GM19438 (cell line): ENCODE data around the gene ZNF35.
"Not testable (repeated sequence)": the region's sequence is repeated elsewhere in the genome, so short reads cannot be mapped to it uniquely, and the experiment has no call there.

ENCODE experiments used
- ATAC-seq: cut with Tn5 transposase; IDR thresholded peaks from one replicate; pipeline ENCODE4 v1.9.1; 2021; ENCODE audit warnings: low read depth; ENCODE audit not compliant: unreplicated experiment

ZNF35 gene

GRCh38 chr3:44648564-44649229 lies at the start of gene ZNF35:
Gene ZNF35 (plus strand): TSS chr3:44648732. CDS start chr3:44651068, 2,336 bp downstream.
- ATAC-seq = peak; percentile 92

- ATAC-seq = no peak
Measured at GRCh38 chr3:44601749-44602148, 46.8 kb upstream of the ZNF35 start.

GRCh38 chr3:44612678-44613077 lies 35.9 kb upstream of the ZNF35 start:
- ATAC-seq = no peak

DNA sequence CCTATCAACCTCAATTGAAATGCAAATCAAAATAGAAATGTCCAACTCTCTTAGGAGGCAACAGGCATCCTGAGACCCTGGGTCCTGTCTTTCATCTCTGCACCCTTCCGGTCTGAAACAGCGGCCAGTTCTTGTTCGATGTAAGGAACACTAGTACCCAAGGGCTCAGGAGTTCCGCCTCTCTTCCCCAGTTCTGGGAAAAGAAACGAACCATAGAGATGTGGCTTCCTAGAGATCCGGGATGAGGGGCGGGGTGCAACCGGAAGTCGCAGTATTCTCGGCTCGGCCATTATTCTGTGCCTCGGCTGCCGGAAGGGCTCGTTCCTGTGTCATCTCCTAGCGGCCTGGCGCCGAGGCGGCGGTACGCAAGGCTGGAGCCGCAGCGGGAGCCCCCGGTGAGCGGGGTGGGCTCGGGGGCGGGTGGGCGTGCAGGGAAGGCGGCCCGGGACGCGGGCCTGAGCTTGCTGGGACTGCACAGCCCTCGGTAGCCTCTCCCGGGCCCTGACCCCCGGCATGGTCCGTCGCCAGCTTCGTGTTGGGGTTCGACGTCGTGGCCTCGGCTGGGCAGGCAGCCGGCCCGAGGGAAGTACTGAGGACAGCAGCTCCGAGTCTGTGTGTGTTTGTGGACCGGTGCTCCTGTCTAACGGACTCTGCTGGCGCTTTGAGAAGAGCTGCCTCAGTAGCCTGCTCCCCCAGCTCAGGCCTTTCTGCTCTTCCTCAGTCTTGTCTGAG lies 23.6 kb upstream of the ZNF35 start, which contains the start of gene ZNF197:
Gene ZNF197, plus strand, starts transcription at position 288 of the 732 bp plus-strand sequence. CDS start 4,119 bp downstream, outside the sequence.
- ATAC-seq = peak; percentile 92

DNA sequence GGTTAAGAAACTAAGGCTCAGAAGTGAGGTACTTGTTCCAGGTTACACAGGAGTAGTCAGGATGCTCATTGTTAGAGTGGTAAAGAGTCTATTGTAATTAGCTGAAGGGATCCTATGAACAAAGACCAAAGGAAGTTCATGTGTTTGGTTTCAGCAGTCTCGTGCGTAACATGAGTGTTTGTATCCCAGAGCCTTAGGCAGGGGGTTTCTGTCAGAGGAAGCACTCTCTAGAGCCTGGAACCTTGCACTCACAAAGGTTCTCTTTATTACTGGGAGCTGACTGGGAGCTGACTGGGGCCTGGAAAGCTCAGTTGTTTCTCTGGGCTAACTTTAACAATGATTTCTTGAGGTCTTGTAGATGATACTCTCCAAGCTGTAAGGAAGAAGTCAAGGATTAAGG lies 19.8 kb upstream of the ZNF35 start:
- ATAC-seq = no peak

DNA sequence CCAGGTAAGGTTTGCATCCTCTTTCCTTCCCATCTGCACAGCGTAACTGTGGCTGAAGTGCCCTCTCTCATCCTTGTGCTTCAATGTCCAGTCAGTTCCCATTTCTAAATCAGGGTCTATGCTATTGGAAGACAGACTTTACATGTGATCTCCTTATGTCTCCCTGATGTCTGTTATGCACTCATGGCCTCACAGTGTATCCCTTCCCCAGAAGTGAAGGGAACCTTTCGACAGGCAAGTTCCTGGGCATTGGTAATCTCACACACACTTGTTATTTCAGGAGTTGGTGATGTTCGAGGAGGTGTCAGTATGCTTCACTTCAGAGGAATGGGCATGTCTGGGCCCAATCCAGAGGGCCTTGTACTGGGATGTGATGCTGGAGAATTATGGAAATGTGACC lies 16.3 kb upstream of the ZNF35 start:
- no peak for ATAC-seq

DNA sequence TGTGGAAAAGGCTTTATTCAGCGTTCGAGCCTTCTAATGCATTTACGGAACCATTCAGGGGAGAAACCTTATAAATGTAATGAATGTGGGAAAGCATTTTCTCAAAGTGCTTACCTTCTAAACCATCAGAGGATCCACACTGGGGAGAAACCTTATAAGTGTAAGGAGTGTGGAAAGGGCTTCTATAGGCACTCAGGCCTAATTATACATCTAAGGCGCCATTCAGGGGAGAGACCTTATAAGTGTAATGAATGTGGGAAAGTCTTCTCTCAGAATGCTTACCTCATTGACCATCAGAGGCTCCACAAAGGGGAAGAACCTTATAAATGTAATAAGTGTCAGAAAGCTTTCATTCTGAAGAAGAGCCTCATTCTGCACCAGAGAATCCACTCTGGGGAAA lies 6.2 kb upstream of the ZNF35 start:
- ATAC-seq = no peak

- no peak for ATAC-seq
Measured at GRCh38 chr3:44643024-44643423, 5.5 kb upstream of the ZNF35 start.

- no peak for ATAC-seq
Measured at GRCh38 chr3:44647771-44648170, 761 bp upstream of the ZNF35 start.

- no peak for ATAC-seq
Measured at GRCh38 chr3:44649709-44650108, 1.2 kb downstream of the ZNF35 start.

- no peak for ATAC-seq
Measured at GRCh38 chr3:44654039-44654438, 5.5 kb downstream of the ZNF35 start.

- no peak for ATAC-seq
Measured at GRCh38 chr3:44659015-44659414, 10.5 kb downstream of the ZNF35 start.

- no peak for ATAC-seq
Measured at GRCh38 chr3:44659434-44659833, 10.9 kb downstream of the ZNF35 start.

- ATAC-seq = no peak
Measured at GRCh38 chr3:44661189-44661588, 12.7 kb downstream of the ZNF35 start.

GRCh38 chr3:44665173-44665572 lies 16.6 kb downstream of the ZNF35 start:
- ATAC-seq = no peak

- ATAC-seq = no peak
Measured at GRCh38 chr3:44666346-44666745, 17.8 kb downstream of the ZNF35 start.

DNA sequence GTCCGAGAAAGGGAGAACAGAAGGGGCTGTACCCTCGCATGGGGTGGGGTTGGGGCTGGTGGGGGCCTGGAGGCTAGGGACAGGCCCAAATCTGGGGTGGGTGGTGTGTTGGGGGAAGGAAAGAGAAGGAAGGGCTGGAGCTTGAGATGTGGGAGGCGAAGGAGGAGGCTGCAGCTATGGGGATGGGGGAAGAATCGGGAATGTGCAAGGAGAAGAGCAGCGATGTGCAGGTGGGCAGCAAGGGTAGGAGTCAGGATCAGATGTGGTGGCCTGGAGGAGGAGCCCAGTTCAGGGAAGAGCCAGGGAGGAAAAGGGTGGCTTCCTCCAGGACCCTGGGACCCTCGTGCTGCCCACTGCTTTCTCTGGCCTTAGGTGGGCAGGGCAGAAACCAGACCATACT lies 21.2 kb downstream of the ZNF35 start:
- ATAC-seq = no peak

GRCh38 chr3:44673466-44673865 lies 24.9 kb downstream of the ZNF35 start:
- ATAC-seq = not testable (repeated sequence)

DNA sequence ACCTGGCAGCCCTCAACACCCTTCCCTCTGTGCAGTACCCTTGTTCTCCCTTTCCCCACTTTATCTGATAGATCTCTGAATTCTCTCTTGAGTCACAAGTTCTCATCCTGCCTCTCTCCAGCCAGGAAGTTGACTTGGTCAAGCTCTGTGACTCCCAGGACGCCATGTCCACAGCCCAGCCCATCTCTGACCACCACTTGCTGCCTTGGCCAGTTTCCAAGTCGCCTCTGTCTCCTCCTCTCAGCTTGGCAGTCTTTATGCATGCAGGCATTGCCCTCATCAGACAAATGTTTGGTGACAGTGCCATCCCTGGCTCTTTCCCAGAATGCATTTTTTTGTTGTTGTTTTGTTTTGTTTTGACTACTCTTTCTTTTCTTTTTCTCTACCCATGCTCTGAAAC lies 25.7 kb downstream of the ZNF35 start:
- ATAC-seq = no peak

GRCh38 chr3:44678480-44679116 lies 30.1 kb downstream of the ZNF35 start:
- peak; percentile 89 for ATAC-seq

DNA sequence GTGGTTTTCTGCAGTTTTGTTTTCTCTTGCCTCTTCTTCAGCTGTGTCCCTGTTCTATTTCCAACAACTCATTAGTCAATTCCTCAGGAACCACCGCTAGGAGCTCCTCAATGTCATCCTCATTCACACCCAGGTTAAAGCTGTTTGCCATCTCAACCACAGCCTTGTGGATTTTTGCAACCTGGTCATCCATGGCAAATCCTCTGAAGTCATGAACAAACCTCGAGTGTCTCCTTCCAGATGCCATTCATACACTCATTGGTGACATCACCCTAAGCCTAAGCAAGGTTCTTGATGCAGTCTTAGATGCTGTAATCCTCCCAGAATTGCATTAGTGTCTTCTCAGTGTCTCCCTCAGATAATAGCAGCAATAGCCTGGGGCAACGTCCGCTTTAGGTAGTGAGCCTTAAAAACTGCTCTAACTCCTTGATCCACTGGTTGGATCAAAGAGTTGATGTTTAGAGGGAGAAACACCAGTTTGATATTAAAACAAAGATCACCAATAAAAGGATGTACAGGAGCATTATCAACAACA lies 32.5 kb downstream of the ZNF35 start:
- no peak for ATAC-seq
